ENCODE results near the gene HS6ST2.

HS6ST2 gene

DNA sequence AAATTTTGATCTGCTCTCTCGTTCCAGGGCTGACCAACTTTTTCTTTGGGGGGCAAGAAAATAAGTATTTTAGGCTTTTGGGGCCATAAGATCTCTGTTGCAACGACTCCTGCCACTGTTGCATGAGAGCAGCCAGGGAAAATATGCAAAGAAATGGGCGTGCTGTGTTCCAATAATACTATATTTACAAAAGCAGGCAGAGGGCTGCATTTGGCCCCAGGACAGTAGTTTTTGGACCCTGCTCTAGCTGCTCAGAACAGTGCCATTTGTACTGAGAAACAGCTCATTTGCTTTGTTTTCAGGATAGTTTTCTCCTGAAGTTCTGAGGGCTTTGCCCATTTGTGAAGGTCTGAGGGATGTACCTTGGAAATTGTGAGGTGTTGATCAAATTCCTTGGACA is 334.5 kb downstream of the HS6ST2 start:
- Histone ChIP-seq H4K20me1 (ENCODE audit: control insufficient read depth, insufficient read depth, low read depth, low read length) (no peaks in the 10 kb centered on the region), H3K4me2 (ENCODE audit: low read length) (peak overlapping the region; percentile 50), H3K27ac (ENCODE audit: low read depth, low read length) (no peak overlapping the region), H3K4me3 (ENCODE audit: low read length) (peak overlapping the region; percentile 29; the same call in 1 of the 2 replicates), H3K4me1 (ENCODE audit: control insufficient read depth, low read length) (peaks cover 48% of the 10 kb centered on the region), H3K27me3 (ENCODE audit: control insufficient read depth, low read length) (no peaks in the 10 kb centered on the region), H3K9me3 (ENCODE audit: control insufficient read depth, insufficient read depth, low read length) (no peaks in the 10 kb centered on the region), H3F3A (ENCODE audit: control insufficient read depth, insufficient read depth) (no peaks in the 10 kb centered on the region), H3K36me3 (ENCODE audit: control insufficient read depth, low read length) (no peaks in the 10 kb centered on the region), H3K79me2 (ENCODE audit: control insufficient read depth, low read length) (no peaks in the 10 kb centered on the region), H3K9me2 (replicated peaks; ENCODE audit: control insufficient read depth, low read length) (no peaks in the 10 kb centered on the region)
- TF ChIP-seq, protein P1, sequence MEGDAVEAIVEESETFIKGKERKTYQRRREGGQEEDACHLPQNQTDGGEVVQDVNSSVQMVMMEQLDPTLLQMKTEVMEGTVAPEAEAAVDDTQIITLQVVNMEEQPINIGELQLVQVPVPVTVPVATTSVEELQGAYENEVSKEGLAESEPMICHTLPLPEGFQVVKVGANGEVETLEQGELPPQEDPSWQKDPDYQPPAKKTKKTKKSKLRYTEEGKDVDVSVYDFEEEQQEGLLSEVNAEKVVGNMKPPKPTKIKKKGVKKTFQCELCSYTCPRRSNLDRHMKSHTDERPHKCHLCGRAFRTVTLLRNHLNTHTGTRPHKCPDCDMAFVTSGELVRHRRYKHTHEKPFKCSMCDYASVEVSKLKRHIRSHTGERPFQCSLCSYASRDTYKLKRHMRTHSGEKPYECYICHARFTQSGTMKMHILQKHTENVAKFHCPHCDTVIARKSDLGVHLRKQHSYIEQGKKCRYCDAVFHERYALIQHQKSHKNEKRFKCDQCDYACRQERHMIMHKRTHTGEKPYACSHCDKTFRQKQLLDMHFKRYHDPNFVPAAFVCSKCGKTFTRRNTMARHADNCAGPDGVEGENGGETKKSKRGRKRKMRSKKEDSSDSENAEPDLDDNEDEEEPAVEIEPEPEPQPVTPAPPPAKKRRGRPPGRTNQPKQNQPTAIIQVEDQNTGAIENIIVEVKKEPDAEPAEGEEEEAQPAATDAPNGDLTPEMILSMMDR (IDR thresholded peaks at IDR 0.05; ENCODE audit: low read depth, low read length, poor library complexity, severe bottlenecking) = no peak
- TF ChIP-seq EZH2phosphoT487 (IDR thresholded peaks at IDR 0.05; ENCODE audit: borderline replicate concordance, low read length) = no peak

DNA sequence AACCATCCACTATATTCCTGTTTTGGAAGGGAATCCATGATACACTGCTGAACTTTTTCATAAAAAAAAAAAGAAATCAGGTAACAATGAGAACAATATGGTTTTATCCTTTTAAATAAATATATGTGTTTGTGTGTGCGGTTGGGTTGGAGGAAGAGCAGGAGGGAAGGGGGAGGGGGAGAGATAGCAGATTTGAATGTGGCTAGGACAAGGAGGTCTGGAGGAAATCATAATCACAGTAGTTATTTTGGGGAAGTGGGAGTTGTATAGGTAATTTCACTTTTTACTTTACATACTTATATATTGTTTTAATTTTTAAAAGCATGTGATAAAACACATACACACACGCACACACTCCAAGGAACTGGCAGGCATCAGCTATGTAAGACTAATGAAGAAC is 335.1 kb downstream of the HS6ST2 start:
- Histone ChIP-seq H3K9me3 (ENCODE audit: control insufficient read depth, insufficient read depth, low read length) (no peaks in the 10 kb centered on the region), H3K4me3 (ENCODE audit: low read length) (peak overlapping the region; percentile 50), H3K27ac (ENCODE audit: low read depth, low read length) (0 out of 2 replicates have a peak overlapping the region, but pooled peaks have one; percentile 14), H3K9me2 (replicated peaks; ENCODE audit: control insufficient read depth, low read length) (no peaks in the 10 kb centered on the region), H3K4me1 (ENCODE audit: control insufficient read depth, low read length) (peaks cover 48% of the 10 kb centered on the region), H3K4me2 (ENCODE audit: low read length) (peak overlapping the region; percentile 50), H3K36me3 (ENCODE audit: control insufficient read depth, low read length) (no peaks in the 10 kb centered on the region), H4K20me1 (ENCODE audit: control insufficient read depth, insufficient read depth, low read depth, low read length) (no peaks in the 10 kb centered on the region), H3F3A (ENCODE audit: control insufficient read depth, insufficient read depth) (no peaks in the 10 kb centered on the region), H3K79me2 (ENCODE audit: control insufficient read depth, low read length) (no peaks in the 10 kb centered on the region), H3K27me3 (ENCODE audit: control insufficient read depth, low read length) (no peaks in the 10 kb centered on the region)
- no peak for TF ChIP-seq EZH2phosphoT487 (IDR thresholded peaks at IDR 0.05; ENCODE audit: borderline replicate concordance, low read length)
- TF ChIP-seq, protein P1 (IDR thresholded peaks at IDR 0.05; ENCODE audit: low read depth, low read length, poor library complexity, severe bottlenecking) = no peak

DNA sequence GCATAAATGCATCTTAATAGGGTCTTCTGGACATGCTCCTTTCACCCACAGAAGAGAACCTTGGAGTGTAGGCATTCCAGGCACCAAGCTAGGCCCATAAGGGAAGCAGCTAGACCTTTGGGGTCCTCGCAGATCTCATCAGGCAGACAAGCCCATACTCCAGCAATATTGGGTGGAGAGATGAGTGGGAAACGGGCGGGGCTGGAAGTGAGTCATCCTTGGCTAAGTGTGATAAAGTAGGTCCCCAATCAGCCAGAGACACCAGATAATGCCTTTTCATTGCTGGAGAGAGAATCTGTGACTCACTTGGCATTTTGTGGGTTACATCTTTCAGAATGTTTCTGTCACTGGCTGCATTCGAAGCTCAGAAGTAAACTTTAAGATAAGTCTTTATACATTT is 336.3 kb downstream of the HS6ST2 start:
- no peaks in the 10 kb centered on the region for H4K20me1 ChIP-seq (ENCODE audit: control insufficient read depth, insufficient read depth, low read depth, low read length)
- H3K9me2 ChIP-seq (replicated peaks; ENCODE audit: control insufficient read depth, low read length) = no peaks in the 10 kb centered on the region
- peaks cover 48% of the 10 kb centered on the region for H3K4me1 ChIP-seq (ENCODE audit: control insufficient read depth, low read length)
- TF ChIP-seq, protein P1 (IDR thresholded peaks at IDR 0.05; ENCODE audit: low read depth, low read length, poor library complexity, severe bottlenecking) = no peak
- no peak for TF ChIP-seq EZH2phosphoT487 (IDR thresholded peaks at IDR 0.05; ENCODE audit: borderline replicate concordance, low read length)
- H3K36me3 ChIP-seq (ENCODE audit: control insufficient read depth, low read length) = no peaks in the 10 kb centered on the region
- no peaks in the 10 kb centered on the region for H3F3A ChIP-seq (ENCODE audit: control insufficient read depth, insufficient read depth)
- peak overlapping the region; percentile 21; the same call in 1 of the 2 replicates for H3K4me2 ChIP-seq (ENCODE audit: low read length)
- H3K79me2 ChIP-seq (ENCODE audit: control insufficient read depth, low read length) = no peaks in the 10 kb centered on the region
- H3K4me3 ChIP-seq (ENCODE audit: low read length) = no peak overlapping the region
- no peaks in the 10 kb centered on the region for H3K9me3 ChIP-seq (ENCODE audit: control insufficient read depth, insufficient read depth, low read length)
- H3K27me3 ChIP-seq (ENCODE audit: control insufficient read depth, low read length) = no peaks in the 10 kb centered on the region
- H3K27ac ChIP-seq (ENCODE audit: low read depth, low read length) = no peak overlapping the region

All from DOHH2 (cell line).